SKM-1 treated with dmso at 0.1 percent for 144 hours (cell line): Measurements from ENCODE around the gene COPS4.

Experiments used
- DNase-seq: peaks from one replicate; lab custom pipeline; 2025; ENCODE audit not compliant: unreplicated experiment; lab: John Stamatoyannopoulos, UW

COPS4 gene

DNA sequence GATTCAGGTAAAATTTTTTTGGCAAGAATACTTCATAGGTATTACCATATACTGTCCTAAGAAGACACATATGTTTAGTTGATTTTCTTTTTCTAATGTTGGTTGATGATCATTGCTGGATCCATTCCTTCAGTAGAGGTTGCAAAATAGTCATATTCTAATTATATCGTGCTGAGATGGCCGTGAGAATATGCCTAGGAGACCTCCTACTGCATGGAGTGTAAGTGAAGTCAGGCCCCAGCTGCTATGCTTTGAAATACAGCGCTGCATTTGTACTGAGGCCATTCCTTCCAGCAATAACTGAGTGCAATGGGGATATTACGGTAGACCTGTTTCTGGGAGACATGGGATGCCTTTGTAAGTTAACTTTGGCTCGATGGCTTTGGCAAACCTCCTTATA is 86.3 kb downstream of the COPS4 start:
- no peak for DNase-seq

GRCh38 chr4:83124111-83124780 is 89.3 kb downstream of the COPS4 start:
- DNase-seq, result peak; percentile 94
